Measurements from ENCODE around the gene AKIP1.
"Not testable (repeated sequence)": the region's sequence is repeated elsewhere in the genome, so short reads cannot be mapped to it uniquely, and the experiment has no call there.

Gene AKIP1

DNA sequence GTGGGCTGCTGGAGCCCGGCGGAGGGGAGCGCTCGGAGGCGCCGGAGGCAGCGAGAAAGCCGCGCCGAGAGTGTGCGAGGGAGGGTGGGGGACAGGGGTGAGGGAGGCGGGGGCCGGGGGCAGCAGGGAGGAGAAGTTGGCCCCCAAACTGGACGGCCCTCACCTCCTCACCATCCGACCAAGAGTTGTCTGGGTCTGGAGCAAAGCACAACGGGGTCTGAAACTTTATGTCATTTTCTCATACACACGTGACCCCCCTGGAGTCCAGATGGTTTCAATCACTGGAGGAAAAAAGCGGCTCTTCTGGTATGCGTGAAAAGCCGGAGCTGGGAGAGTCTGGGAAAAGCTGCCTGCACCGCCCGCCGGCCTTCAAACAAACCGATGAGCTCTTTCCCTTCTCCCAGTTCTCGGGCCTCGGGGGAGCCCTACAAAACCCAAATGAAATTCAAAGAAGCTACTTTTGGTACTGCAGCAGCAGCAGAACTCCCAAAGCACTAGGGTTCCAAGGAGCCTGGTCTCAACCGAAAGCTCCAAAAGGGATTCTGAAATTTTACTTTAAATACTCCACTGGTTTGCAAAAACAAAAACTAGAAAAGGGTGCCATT lies 39.7 kb upstream of the AKIP1 start:
- peaks cover 9% of the 10 kb centered on the region for H3K4me1 ChIP-seq (ENCODE audit: insufficient read depth, low read length)
- TF ChIP-seq EZH2 (IDR thresholded peaks at IDR 0.05; ENCODE audit: borderline replicate concordance, low read depth, low read length, severe bottlenecking): no peak
- TF ChIP-seq, protein P1, sequence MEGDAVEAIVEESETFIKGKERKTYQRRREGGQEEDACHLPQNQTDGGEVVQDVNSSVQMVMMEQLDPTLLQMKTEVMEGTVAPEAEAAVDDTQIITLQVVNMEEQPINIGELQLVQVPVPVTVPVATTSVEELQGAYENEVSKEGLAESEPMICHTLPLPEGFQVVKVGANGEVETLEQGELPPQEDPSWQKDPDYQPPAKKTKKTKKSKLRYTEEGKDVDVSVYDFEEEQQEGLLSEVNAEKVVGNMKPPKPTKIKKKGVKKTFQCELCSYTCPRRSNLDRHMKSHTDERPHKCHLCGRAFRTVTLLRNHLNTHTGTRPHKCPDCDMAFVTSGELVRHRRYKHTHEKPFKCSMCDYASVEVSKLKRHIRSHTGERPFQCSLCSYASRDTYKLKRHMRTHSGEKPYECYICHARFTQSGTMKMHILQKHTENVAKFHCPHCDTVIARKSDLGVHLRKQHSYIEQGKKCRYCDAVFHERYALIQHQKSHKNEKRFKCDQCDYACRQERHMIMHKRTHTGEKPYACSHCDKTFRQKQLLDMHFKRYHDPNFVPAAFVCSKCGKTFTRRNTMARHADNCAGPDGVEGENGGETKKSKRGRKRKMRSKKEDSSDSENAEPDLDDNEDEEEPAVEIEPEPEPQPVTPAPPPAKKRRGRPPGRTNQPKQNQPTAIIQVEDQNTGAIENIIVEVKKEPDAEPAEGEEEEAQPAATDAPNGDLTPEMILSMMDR (IDR thresholded peaks at IDR 0.05; ENCODE audit: borderline replicate concordance, extremely low read depth, low read length, poor library complexity, severe bottlenecking): no peak
- H2AFZ ChIP-seq (ENCODE audit: low read depth, low read length): peak overlapping the region; percentile 43; the same call in 1 of the 2 replicates
- peak overlapping the region; percentile 48; the same call in 1 of the 2 replicates for H3K9ac ChIP-seq (ENCODE audit: low read depth, low read length)
- H3K27ac ChIP-seq (ENCODE audit: low read length): no peak overlapping the region
- peaks cover 61% of the 10 kb centered on the region for H3K27me3 ChIP-seq (ENCODE audit: insufficient read depth, low read length, poor library complexity)
- no peaks in the 10 kb centered on the region; the same call in 1 of the 2 replicates for H4K20me1 ChIP-seq (ENCODE audit: insufficient read depth, low read length)
- H3K36me3 ChIP-seq (ENCODE audit: insufficient read depth, low read length): no peaks in the 10 kb centered on the region
- no peak for DNase-seq
- H3K4me3 ChIP-seq (ENCODE audit: low read depth in 1 of 2, low read length in 2 of 2): peak overlapping the region; percentile 21 to 60; a peak in 3 of 4 replicates
- peak overlapping the region; percentile 70 for H3K4me2 ChIP-seq (ENCODE audit: insufficient read depth, low read length)
- no peaks in the 10 kb centered on the region for H3K79me2 ChIP-seq (ENCODE audit: insufficient read depth, low read length)
- ATAC-seq (ENCODE audit: insufficient read depth, low read depth): no peak; the same call in 2 of the 3 replicates
- no peaks in the 10 kb centered on the region for H3K9me3 ChIP-seq (ENCODE audit: insufficient read depth, low read length, severe bottlenecking)

DNA sequence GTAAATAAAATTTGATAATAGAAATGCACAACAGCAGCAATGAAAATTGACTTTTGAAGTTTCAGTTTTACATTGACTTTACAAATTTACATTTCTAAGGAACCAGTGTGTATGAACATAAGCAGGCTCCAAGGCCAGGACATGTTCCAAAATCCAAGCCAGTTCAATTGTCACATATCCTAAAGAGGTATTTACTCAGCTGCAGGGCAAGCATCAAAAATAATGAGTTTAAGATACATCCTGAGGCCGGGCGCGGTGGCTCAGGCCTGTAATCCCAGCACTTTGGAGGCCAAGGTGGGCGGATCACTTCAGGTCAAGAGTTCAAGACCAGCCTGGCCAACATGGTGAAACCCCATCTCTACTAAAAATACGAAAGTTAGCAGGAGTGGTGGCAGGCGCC lies 39.0 kb upstream of the AKIP1 start:
- Histone ChIP-seq H3K9me3 (ENCODE audit: insufficient read depth, low read length, severe bottlenecking) (no peaks in the 10 kb centered on the region), H3K27me3 (ENCODE audit: insufficient read depth, low read length, poor library complexity) (peaks cover 60% of the 10 kb centered on the region), H3K36me3 (ENCODE audit: insufficient read depth, low read length) (no peaks in the 10 kb centered on the region), H2AFZ (ENCODE audit: low read depth, low read length) (no peak overlapping the region), H3K4me3 (ENCODE audit: low read depth in 1 of 2, low read length in 2 of 2) (no peak overlapping the region), H3K9ac (ENCODE audit: low read depth, low read length) (no peak overlapping the region), H3K27ac (ENCODE audit: low read length) (no peak overlapping the region), H3K4me2 (ENCODE audit: insufficient read depth, low read length) (no peak overlapping the region), H4K20me1 (ENCODE audit: insufficient read depth, low read length) (no peaks in the 10 kb centered on the region; the same call in 1 of the 2 replicates), H3K79me2 (ENCODE audit: insufficient read depth, low read length) (no peaks in the 10 kb centered on the region), H3K4me1 (ENCODE audit: insufficient read depth, low read length) (peaks cover 9% of the 10 kb centered on the region)
- no peak for TF ChIP-seq EZH2 (IDR thresholded peaks at IDR 0.05; ENCODE audit: borderline replicate concordance, low read depth, low read length, severe bottlenecking)
- ATAC-seq (ENCODE audit: insufficient read depth, low read depth): no peak
- no peak for DNase-seq

DNA sequence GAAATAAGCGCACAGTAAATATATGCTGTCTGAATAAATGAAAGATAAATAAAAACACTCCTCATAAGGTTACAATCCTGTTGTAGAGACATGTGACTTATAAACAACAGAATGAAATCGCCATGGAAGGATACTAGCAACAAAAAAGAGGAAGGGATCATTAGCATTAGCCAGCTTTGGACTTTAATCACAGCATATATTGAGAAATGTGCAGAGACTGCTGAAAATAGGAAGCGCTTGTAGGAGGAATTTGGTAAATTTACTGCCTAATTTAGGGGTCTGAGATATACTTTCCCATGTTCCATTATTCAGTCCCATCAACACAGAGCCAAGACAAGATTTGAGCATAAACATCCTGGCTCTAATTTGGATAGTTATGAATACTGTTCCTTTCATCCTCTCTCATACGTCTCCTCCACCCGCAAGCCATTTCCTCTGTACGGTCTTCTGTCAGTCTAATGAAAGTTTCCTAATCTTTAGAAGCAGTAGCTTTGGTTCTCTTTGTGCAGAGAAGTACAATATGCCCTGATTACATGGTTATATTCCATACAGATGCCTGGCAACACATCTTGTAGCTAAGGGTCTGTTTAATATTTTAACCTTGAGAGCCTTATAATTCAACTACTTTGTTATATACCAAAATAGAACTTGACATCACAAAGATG lies 37.1 kb upstream of the AKIP1 start:
- DNase-seq (no peak), ATAC-seq (ENCODE audit: insufficient read depth, low read depth) (no peak)
- Histone ChIP-seq H4K20me1 (ENCODE audit: insufficient read depth, low read length) (no peaks in the 10 kb centered on the region; the same call in 1 of the 2 replicates), H3K79me2 (ENCODE audit: insufficient read depth, low read length) (no peaks in the 10 kb centered on the region), H3K4me1 (ENCODE audit: insufficient read depth, low read length) (peaks cover 9% of the 10 kb centered on the region), H3K27ac (ENCODE audit: low read length) (no peak overlapping the region), H2AFZ (ENCODE audit: low read depth, low read length) (no peak overlapping the region), H3K4me2 (ENCODE audit: insufficient read depth, low read length) (no peak overlapping the region), H3K9ac (ENCODE audit: low read depth, low read length) (no peak overlapping the region), H3K27me3 (ENCODE audit: insufficient read depth, low read length, poor library complexity) (peaks cover 49% of the 10 kb centered on the region), H3K36me3 (ENCODE audit: insufficient read depth, low read length) (no peaks in the 10 kb centered on the region), H3K4me3 (ENCODE audit: low read depth in 1 of 2, low read length in 2 of 2) (no peak overlapping the region), H3K9me3 (ENCODE audit: insufficient read depth, low read length, severe bottlenecking) (no peaks in the 10 kb centered on the region)
- no peak for TF ChIP-seq EZH2 (IDR thresholded peaks at IDR 0.05; ENCODE audit: borderline replicate concordance, low read depth, low read length, severe bottlenecking)
- TF ChIP-seq, protein P1 (IDR thresholded peaks at IDR 0.05; ENCODE audit: borderline replicate concordance, extremely low read depth, low read length, poor library complexity, severe bottlenecking): no peak

DNA sequence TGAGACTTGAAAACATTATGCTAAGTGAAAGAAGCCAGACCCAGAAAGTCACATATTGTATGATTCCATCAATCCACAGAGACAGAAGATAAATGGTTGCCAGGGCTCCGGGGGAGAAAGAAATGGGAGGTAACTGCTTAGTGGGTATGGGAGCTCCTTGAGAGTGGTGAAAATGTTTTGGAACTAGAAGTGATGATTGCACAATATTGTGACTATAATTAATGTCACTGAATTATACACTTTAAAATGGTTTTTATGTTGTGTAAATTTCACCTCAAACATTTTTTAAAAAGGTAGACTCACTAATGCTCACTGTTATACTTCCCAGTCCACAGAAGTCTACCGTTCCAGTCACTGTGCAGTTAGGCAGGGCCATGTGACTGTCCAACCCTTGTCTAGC lies 32.2 kb upstream of the AKIP1 start:
- DNase-seq: no peak
- Histone ChIP-seq H3K9me3 (ENCODE audit: insufficient read depth, low read length, severe bottlenecking) (no peaks in the 10 kb centered on the region), H3K27ac (ENCODE audit: low read length) (no peak overlapping the region), H4K20me1 (ENCODE audit: insufficient read depth, low read length) (no peaks in the 10 kb centered on the region), H3K4me3 (ENCODE audit: low read depth in 1 of 2, low read length in 2 of 2) (no peak overlapping the region), H3K4me2 (ENCODE audit: insufficient read depth, low read length) (no peak overlapping the region), H3K27me3 (ENCODE audit: insufficient read depth, low read length, poor library complexity) (peaks cover 5% of the 10 kb centered on the region), H2AFZ (ENCODE audit: low read depth, low read length) (no peak overlapping the region), H3K4me1 (ENCODE audit: insufficient read depth, low read length) (no peaks in the 10 kb centered on the region), H3K36me3 (ENCODE audit: insufficient read depth, low read length) (no peaks in the 10 kb centered on the region), H3K79me2 (ENCODE audit: insufficient read depth, low read length) (no peaks in the 10 kb centered on the region), H3K9ac (ENCODE audit: low read depth, low read length) (no peak overlapping the region)
- TF ChIP-seq, protein P1 (IDR thresholded peaks at IDR 0.05; ENCODE audit: borderline replicate concordance, extremely low read depth, low read length, poor library complexity, severe bottlenecking): no peak
- no peak for TF ChIP-seq EZH2 (IDR thresholded peaks at IDR 0.05; ENCODE audit: borderline replicate concordance, low read depth, low read length, severe bottlenecking)
- no peak for ATAC-seq (ENCODE audit: insufficient read depth, low read depth)

DNA sequence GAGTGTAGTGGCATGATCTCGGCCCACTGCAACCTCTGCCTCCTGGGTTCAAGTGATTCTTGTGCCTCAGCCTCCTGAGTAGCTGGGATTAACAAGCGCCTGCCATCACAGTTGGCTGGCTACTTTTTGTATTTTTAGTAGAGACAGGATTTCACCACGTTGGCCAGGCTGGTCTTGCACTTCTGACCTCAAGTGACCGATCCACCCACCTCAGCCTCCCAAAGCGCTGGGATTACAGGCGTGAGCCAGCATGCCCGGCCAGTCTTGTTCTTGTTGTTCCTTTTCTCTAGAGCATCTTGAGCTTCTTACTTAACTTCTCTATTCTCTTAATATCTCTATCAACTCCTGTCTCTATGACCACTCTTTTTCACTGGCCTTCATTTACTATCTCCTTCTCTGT lies 29.4 kb upstream of the AKIP1 start:
- not testable (repeated sequence) for H3K27ac ChIP-seq (ENCODE audit: low read length); H4K20me1 ChIP-seq (ENCODE audit: insufficient read depth, low read length); H3K4me1 ChIP-seq (ENCODE audit: insufficient read depth, low read length); H3K36me3 ChIP-seq (ENCODE audit: insufficient read depth, low read length); H3K4me3 ChIP-seq (ENCODE audit: low read depth in 1 of 2, low read length in 2 of 2); ATAC-seq (ENCODE audit: insufficient read depth, low read depth); H3K4me2 ChIP-seq (ENCODE audit: insufficient read depth, low read length); H3K79me2 ChIP-seq (ENCODE audit: insufficient read depth, low read length); H3K9ac ChIP-seq (ENCODE audit: low read depth, low read length); DNase-seq; H3K9me3 ChIP-seq (ENCODE audit: insufficient read depth, low read length, severe bottlenecking); H3K27me3 ChIP-seq (ENCODE audit: insufficient read depth, low read length, poor library complexity); H2AFZ ChIP-seq (ENCODE audit: low read depth, low read length)

All from DND-41 (cell line).